OCI-LY7 (cell line): ENCODE measurements around the gene ASMT.

Source experiments
- EZH2phosphoT487 ChIP-seq: fragments of 200-600 bp; sonication (generic); IDR thresholded peaks from 2 replicates; pipeline ENCODE4 v1.6.1; 2018; ENCODE audit warnings: low read depth, borderline replicate concordance, mild to moderate bottlenecking, mixed run types, antibody characterized with exemption, low read length, moderate library complexity, mixed read lengths
- TF ChIP-seq, protein P1 (sequence below): fragments of 200-600 bp; sonication (generic); conservative IDR thresholded peaks from 2 replicates; pipeline ENCODE4 v1.5.1; 2014; ENCODE audit warnings: mild to moderate bottlenecking, antibody characterized with exemption, low read length, moderate library complexity, mixed read lengths

DNA sequence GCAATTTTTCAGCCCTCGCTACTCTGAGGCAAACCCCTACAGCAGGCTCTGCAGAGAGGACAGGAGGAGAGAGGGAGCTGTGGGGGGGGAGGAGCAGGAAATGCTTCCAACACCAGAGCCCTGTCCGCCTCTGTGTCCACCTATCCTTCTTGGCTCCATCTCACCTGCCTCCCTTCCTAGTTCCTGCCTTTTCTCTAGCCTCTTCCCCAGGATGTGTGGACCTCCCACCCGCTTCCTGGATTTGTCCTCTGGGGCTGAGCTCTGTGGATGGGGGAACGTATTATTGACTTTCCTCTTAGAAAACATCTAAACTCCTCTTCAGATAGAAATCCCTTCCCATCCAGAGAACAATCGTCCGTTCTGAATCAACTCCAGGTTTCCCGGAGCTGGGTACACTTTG lies 14.4 kb downstream of the ASMT start:
- TF ChIP-seq, protein P1, sequence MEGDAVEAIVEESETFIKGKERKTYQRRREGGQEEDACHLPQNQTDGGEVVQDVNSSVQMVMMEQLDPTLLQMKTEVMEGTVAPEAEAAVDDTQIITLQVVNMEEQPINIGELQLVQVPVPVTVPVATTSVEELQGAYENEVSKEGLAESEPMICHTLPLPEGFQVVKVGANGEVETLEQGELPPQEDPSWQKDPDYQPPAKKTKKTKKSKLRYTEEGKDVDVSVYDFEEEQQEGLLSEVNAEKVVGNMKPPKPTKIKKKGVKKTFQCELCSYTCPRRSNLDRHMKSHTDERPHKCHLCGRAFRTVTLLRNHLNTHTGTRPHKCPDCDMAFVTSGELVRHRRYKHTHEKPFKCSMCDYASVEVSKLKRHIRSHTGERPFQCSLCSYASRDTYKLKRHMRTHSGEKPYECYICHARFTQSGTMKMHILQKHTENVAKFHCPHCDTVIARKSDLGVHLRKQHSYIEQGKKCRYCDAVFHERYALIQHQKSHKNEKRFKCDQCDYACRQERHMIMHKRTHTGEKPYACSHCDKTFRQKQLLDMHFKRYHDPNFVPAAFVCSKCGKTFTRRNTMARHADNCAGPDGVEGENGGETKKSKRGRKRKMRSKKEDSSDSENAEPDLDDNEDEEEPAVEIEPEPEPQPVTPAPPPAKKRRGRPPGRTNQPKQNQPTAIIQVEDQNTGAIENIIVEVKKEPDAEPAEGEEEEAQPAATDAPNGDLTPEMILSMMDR, result no peak
- TF ChIP-seq EZH2phosphoT487, result no peak
